Activated CD4-positive, alpha-beta T cell treated with anti-CD3 and anti-CD28 coated beads for 48 hours (primary cell): ENCODE measurements around the gene PDE8A.
"Not testable (repeated sequence)": the region's sequence is repeated elsewhere in the genome, so short reads cannot be mapped to it uniquely, and the experiment has no call there.

ENCODE experiments used
- DNase-seq: peaks from one replicate; pipeline ENCODE4 v3.0.0-alpha.2; 2020

Gene PDE8A

GRCh38 chr15:84961114-84961452 lies 20.6 kb upstream of the PDE8A start:
- DNase-seq: no peak

- no peak for DNase-seq
Observed at GRCh38 chr15:84961707-84962106, 19.9 kb upstream of the PDE8A start.

GRCh38 chr15:84962955-84963354 lies 18.7 kb upstream of the PDE8A start:
- no peak for DNase-seq

GRCh38 chr15:84967380-84967779 lies 14.3 kb upstream of the PDE8A start:
- no peak for DNase-seq

GRCh38 chr15:84968301-84968700 lies 13.4 kb upstream of the PDE8A start:
- no peak for DNase-seq

GRCh38 chr15:84969257-84969656 lies 12.4 kb upstream of the PDE8A start:
- no peak for DNase-seq

GRCh38 chr15:84970843-84971242 lies 10.8 kb upstream of the PDE8A start:
- no peak for DNase-seq

- no peak for DNase-seq
Observed at GRCh38 chr15:84973492-84974460, 7.9 kb upstream of the PDE8A start.

- no peak for DNase-seq
Observed at GRCh38 chr15:84975871-84976351, 5.7 kb upstream of the PDE8A start.

GRCh38 chr15:84976746-84977345 lies 4.8 kb upstream of the PDE8A start:
- DNase-seq: no peak

GRCh38 chr15:84979651-84980050 lies 2.0 kb upstream of the PDE8A start:
- DNase-seq: no peak

GRCh38 chr15:84980196-84981053 lies 1.2 kb upstream of the PDE8A start:
- DNase-seq: peak; percentile 90

GRCh38 chr15:84981054-84981710 lies 474 bp upstream of the PDE8A start:
- DNase-seq: peak; percentile 96

GRCh38 chr15:84982301-84982920 lies 755 bp downstream of the PDE8A start:
- peak; percentile 69 for DNase-seq

GRCh38 chr15:84983294-84983693 lies 1.6 kb downstream of the PDE8A start:
- DNase-seq: no peak

- no peak for DNase-seq
Observed at GRCh38 chr15:84983711-84984110, 2.1 kb downstream of the PDE8A start.

GRCh38 chr15:84985158-84985557 lies 3.5 kb downstream of the PDE8A start:
- no peak for DNase-seq

GRCh38 chr15:84987351-84987750 lies 5.7 kb downstream of the PDE8A start:
- not testable (repeated sequence) for DNase-seq

- DNase-seq: no peak
Observed at GRCh38 chr15:84987949-84988624, 6.4 kb downstream of the PDE8A start.

- DNase-seq: no peak
Observed at GRCh38 chr15:84988909-84989644, 7.4 kb downstream of the PDE8A start.

GRCh38 chr15:84990507-84990906 lies 8.9 kb downstream of the PDE8A start:
- DNase-seq: no peak
